KG1 (cell line): ENCODE data around the gene HOMEZ.

ENCODE experiments used
- DNase-seq: peaks from one replicate; lab custom pipeline; 2025; lab: John Stamatoyannopoulos, UW

HOMEZ gene

DNA sequence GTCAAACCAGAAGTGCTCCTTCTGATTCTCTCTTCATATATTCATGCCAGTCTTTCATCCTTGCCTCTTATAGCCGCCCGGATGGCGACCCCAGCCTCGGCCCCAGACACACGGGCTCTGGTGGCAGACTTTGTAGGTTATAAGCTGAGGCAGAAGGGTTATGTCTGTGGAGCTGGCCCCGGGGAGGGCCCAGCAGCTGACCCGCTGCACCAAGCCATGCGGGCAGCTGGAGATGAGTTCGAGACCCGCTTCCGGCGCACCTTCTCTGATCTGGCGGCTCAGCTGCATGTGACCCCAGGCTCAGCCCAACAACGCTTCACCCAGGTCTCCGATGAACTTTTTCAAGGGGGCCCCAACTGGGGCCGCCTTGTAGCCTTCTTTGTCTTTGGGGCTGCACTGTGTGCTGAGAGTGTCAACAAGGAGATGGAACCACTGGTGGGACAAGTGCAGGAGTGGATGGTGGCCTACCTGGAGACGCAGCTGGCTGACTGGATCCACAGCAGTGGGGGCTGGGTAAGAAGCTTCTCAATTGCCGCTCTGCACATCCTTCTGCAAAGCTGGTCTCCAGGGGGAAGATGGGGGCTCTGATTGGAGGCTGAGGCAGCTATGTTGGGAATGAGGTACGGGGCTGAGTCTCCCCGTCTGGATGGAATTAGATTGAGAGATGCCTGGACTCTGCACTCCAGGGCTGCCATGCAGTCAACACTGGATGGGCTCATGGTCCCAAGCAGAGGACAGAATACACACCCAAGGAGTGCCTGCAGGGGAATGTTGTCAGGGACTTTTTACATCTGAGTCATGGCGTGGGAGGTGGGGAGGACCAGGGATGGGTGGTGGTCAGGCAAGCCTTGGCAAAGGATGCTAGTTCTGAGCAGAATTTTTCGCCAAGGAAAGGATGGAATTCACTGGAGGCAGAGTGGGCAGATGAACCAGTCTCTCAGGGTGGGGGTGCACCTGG, 22.0 kb upstream of the HOMEZ start:
- DNase-seq = no peak

DNA sequence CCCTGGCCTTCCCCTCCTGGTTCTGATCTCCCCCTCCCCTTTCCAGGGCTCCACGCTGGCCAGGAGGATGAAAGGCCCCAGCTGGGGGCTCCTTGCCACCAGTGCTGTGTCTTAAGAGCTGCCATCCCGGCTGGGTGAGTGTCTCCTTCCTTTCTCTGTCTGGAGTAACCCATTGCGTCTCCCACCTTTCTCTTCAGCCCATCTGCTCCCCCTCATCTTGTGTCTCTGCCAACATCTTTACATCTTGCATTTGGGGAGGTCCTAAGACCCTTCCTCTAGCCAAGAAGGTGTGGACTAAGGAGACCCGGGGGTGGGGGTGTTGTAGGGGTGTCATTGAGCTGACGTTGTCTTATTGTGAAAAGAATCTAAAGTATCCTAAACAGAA, 21.2 kb upstream of the HOMEZ start:
- DNase-seq = no peak

DNA sequence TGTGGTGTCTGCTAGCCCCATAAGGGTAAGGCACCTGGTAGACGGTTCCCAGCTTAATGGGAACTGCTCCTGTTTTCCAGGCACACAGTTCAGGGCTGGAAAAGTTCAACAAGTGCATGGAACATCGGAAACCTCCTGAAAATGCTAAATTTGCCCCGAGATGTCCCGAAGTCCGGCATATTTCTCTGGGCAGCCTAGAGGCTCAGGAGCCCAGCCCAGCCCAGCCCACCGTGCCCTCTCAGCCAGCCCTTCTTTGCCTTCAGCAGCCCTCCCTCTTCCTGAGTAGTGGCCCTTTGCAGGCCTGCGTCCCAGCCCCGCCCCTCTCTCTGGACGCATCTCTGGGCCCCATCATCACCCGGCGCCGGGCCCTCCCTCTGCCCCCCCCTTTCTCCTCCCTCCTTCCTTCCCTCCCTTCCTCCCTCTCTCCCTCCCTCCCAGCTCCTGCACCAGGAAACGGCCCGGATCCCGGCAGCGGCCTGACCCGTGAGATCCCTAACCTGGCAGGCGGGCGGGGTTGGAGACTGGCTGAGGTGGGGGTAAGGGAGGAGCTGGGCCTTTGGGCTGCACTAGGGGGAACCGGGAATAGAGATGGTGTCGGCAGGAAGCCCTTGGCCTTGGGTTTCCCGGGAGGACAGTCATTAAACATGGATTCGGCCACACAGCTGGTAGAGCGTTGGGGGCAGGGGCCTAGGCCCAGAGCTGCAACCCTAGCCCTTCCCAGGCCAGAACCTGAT, 20.6 kb upstream of the HOMEZ start, which contains the start of gene BCL2L2:
Gene BCL2L2, plus strand, starts transcription at position 422 of the 734 bp plus-strand sequence. CDS start 935 bp downstream, outside the sequence.
- peak; percentile 72 for DNase-seq

DNA sequence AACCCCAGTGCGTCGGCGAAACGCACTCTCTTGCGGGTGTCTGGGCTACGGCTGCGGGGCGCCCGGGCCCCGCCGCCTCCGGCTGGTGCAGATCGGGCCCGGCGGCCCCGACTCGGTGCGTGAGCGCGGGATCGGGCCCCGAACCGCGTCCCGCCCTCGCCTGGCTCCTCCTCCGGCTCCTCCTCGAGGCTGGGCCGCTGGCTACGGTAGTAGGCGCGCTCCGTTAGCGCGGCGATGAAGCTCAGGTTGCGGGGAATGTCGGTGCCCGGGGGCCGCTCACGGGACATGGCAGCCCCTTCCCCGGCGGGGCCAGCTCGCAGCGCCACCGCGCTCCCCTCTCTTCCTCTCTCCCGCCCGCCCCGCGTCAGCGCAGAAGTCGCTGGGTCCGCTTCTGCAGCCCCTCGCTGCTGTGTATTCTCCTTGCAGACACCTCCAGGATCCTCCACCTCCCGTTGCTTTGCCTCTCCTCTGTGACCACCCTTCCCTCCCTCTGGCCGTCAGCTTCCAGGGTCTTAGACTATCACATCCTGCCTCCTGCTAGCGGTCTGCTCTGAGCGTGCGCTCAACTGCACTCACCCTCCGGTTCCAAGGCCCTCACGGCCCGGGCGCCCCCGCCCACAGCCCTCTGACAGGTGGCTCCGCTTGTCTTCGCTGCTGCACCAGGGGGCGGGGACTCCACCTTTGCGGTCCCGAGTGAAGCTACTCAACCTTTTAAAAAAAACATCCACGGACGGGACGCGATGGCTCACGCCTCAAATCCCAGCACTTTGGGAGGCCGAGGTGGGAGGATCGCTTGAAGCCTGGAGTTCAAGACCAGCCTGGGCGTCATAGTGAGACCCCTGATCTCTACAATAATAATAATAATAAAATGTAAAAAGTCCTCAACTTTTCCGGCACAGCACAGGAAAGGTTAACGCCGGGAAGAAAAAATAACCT, 16.6 kb upstream of the HOMEZ start, which contains the start of gene PPP1R3E:
Gene PPP1R3E, minus strand, starts transcription at position 570 of the 936 bp plus-strand sequence. Its CDS starts 283 bp downstream, at position 287.
- DNase-seq = peak; percentile 53

DNA sequence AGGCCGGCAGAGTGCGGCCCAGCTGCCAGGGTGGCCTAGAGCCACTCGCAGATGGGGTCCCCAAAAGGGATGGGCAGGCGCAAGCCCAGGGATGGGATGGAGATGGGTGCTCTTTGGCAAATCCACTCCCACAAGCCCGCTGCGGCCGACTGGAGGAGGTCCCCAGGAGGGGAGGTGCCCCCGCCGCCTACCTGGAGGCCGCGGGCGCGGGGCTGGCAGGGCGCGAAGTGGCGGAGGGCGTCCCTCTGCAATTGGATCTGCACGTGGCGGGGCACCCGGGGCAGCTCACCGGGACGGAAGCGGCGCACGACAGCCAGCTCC, 16.0 kb upstream of the HOMEZ start:
- peak; percentile 83 for DNase-seq

DNA sequence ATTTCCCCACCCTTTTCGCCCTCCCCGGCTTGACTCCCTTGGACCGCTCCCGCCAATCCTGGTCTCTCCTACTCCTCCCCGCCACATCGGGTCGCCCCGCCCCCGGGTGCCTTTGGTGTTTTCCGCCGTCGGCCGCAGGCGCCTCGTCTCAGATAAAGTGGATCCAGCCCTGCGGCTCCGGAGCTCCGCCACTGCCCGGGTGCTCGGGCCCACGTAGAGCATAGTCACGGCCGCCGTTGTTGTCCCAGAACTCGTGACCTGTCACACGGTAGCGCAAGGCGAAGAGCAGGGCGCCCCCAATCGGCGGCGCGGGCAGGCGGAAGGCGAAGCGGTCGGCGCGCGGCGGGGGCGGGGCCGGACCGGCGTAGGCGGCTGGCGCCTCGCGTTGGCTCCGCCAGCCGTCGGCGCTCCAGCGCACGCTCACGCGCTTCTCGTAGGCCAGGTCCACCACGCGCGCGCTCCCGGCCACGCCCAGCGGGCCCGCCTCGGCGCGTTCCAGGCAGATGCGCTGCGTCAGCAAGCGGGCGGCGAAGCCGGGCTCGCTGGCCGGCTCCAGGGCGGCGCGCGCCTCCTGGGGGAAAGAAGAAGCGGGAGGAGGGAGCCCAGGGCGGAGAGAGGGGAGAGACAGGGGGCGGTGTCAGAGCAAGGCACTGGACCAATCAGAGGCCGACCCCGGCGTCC, 15.5 kb upstream of the HOMEZ start:
- peak; percentile 89 for DNase-seq

DNA sequence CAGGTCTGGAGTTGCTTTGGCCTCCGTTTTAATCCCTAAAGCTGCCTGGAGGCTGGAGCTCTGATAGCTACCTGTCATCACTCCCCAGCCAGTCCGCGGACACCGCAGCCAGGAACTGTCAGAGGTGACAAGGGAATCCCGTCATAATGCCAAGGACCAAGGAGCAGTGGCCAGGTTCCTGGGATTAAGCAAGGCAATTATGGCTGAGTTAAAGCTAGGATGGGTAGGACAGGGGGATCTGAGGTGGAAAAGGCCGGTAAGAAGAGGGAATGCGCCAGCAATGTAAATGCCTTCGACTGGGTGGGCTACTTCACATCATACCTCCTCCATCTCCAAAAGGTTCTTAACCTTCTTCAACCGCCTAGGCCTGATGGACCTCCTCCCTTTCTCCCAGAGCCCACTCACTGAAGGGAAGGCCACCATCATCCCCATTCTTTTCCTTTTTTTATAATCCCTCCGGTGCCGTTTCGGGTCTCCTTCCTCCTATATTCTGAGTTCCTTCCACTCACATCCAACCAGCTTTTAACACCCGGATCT, 14.8 kb upstream of the HOMEZ start:
- no peak for DNase-seq

DNA sequence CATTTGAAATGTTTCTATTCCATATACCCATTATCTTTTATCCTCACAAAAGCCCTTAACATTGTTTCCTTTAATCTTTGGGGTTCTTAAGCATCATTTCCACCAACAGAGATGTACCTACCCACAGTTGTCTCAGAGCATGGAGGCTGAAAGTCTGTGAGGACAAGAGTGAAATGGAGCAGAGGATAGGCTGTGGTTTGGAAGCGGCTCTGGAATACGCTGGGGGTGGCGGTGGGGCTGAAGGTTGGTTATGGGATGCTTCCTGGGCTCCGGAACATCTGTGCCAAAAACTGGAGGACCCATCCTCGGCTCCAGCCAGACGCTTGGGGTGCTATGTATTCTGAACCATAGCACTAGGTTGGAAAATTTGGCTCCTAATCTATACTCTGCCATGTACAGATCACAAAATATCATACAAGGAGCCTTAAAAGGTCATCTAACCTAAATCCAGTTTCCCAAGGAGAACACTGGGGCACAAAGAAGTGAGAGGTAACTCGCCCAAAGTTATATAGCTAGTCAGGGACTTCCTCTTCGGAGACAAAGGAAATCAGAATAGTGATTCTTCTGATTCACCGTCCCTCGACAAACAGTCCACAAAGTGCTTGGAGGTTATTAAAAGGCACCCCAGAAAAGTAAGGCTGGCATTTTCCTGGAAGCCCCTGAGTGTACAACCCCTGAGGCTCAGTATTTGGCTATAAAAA, 14.2 kb upstream of the HOMEZ start:
- DNase-seq = no peak

DNA sequence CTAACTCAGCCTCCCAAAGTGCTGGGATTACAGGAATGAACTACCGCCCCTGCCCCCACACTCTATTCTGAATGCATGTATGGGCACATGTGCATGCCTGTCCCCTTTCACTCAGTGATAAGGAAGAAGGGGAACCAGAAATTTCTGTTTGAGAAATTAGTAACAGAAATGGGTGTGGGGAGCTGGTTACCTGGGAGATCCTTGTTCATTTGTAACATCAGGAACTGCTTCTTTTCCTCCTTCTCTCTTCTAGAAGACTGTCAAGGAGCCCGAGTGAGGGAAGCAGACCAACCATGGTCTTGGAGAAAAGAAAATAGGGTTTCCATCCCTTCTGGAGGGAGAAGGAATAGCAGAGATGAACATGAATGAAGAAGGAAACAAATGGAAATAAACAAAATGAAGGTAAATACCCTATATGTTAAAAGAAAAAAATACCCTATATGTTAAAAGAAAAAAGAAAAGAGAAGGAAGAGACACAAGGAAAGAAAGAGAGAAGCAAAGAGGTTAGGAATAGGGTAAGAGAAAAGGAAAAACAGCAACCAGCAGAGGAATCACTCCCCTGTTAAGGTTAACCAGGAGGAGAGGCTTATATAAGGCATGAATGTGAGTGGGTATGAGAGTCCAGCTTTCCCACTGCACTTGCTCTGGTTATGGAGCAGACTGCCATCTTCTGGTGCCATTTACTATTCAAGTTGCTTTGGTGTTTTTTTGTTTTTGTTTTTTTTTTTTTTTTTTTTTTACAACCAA, 13.5 kb upstream of the HOMEZ start:
- DNase-seq = no peak

DNA sequence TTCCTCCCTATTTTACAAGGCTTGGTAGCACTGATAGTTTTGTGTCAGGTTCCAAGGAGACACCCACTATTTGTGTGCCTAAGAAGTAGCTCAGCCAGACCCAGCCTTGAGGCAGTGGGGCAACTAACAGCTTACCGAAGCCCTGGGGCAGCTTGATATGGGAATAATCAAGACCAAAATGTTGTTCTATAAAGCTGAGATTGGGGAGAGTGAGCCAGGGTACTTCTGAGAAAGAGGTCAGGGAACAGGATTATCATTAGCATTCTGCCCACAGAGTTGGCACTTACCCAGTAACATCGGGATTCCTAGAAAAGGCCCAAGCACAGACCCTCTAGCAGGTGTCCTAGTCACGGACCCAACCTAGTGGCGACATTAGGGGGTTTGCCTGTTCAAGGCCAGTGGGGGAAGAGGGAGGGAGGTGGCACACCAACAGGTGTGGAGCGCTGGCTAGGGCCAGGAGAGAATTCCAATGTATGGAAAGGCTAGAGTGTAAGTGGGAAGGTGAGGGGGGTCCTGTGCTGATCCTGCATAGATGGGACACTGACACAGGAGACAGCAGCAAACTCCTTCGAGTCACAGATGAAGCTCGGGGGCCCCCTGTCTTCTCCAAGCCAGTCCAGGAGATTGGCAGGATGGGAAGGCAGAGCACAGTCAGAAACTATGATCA, 11.8 kb upstream of the HOMEZ start:
- no peak for DNase-seq

DNA sequence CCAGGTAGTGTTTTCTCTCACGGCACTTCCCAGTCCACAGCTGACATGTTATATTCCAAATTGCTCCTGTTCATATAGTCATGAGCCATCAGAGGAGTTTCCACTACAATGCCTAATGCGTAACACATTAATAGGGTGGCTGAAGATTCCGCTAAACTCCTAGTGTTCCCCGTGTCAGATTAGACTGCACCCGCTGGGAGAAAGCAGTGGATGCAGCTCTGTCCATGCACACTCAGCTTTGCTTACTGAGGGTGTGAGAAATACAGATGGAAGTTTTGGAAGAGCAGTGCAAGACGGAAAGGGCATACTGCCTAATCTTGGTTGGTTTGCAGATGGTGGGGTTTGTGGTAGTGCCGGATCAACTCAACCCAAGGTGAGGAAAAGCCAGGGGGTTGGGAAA, 11.2 kb upstream of the HOMEZ start:
- no peak for DNase-seq

DNA sequence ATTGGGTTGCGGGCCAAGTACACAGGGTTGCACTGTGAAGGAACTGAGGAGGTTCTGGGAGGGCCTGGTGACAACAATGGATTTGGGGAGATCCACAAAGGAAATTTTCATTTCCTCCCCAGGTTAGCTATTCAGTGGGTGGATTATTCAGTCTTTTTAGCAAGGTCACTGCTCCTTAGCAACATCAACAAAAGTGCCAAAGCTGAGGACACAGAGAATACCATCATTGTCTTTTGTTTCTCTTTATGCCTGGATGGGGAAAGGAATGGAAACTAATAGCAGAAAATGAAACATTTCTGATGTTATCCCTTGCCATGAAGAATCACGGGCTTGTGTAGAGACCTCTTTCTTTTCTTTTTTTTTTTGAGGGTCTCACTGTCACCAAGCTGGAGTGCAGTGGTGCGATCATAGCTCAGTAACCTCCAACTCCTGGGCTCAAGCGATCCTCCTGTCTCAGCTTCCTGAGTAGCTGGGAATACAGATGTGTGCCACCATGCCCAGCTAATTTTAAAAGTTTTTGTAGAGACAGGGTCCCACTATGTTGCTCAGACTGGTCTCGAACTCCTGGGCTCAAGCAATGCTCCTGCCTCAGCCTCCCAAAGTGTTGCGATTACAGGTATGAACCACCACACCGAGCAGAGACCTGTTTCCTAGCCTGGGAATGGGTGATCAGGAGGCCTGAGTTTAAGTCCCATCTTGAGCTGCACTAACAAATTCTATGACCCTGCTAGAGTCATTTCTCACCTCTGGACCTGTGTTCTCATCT, 10.3 kb upstream of the HOMEZ start:
- DNase-seq = no peak

DNA sequence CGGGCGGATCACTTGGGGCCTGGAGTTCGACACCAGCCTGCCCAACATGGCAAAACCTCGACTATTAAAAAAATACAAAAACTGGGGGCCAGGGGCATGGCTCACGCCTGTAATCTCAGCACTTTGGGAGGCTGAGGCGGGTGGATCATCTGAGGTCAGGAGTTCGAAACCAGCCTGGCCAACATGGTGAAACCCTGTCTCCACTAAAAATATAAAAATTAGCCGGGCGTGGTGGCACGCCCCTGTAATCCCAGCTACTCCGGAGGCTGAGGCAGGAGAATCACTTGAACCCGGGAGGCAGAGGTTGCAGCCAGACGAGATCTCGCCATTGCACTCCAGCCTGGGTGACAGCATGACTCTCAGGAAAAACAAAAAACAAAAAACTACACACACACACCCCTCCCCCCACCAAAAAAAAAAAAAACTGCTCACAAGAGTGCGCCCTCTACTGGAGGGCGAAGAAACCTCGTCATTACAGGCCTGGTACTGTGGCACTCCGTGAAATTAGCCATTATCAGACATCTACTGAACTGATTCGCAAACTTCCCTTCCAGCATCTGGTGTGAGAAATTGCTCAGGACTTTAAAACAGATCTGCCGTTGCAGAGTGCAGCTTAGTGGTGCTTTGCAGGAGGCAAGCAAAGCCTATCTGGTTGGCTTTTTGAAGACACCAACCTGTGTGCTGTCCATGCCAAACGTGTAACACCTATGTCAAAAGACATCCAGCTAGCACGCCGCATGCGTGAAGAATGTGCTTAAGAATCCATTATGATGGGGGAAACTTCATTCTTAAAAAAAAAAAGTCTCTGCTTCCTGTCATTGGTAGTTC, 9.0 kb upstream of the HOMEZ start:
- DNase-seq = peak; percentile 21

DNA sequence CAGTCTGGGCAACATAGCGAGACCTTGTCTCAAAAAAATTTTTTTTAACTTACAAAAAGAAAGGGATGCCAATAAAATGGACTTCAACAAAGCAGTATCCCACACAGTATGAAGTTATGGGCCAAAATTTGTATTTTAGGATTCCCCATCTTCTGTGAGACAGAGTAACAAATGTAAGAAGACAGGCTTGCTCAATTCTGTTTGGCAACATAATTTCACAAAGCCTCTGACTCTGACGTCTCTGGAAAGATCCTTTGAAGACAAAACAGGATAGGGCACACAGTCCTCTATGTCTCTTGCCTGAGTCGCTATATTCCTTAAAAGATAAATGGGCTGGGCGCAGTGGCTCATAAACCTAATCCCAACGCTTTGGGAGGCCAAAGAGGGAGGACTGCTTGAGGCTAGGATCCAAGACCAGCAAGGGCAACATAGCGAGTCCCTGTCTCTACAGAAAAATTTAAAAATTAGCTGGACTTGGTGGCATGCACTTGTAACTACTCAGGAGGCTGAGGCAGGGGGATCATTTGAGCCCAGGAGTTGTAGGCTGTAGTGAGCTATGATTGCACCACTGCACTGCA, 1.1 kb upstream of the HOMEZ start:
- DNase-seq = no peak

DNA sequence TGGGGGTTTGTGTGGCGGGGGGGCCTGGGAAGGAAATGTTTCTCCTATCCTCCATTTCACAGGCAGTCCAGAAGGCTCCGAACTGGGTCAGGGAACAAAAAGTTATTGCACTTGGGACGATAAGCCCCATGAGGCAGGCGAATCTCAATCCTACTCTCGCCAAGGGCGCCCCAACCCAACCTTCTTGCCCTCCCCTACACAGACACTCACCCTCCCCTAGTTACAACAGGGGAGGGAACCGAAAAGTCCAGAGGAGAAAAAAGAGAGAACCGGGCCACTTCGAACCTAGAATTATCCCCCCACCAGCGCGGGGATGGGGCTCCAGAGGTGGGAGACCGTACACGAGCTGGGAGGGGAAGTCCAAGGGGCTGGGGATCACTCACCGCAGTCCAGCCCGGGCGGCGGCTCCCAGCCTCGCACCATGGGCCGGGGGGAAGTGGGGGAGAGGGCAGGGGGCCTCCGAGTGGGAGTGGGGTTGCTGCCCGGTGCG, 357 bp downstream of the HOMEZ start:
- DNase-seq = no peak

DNA sequence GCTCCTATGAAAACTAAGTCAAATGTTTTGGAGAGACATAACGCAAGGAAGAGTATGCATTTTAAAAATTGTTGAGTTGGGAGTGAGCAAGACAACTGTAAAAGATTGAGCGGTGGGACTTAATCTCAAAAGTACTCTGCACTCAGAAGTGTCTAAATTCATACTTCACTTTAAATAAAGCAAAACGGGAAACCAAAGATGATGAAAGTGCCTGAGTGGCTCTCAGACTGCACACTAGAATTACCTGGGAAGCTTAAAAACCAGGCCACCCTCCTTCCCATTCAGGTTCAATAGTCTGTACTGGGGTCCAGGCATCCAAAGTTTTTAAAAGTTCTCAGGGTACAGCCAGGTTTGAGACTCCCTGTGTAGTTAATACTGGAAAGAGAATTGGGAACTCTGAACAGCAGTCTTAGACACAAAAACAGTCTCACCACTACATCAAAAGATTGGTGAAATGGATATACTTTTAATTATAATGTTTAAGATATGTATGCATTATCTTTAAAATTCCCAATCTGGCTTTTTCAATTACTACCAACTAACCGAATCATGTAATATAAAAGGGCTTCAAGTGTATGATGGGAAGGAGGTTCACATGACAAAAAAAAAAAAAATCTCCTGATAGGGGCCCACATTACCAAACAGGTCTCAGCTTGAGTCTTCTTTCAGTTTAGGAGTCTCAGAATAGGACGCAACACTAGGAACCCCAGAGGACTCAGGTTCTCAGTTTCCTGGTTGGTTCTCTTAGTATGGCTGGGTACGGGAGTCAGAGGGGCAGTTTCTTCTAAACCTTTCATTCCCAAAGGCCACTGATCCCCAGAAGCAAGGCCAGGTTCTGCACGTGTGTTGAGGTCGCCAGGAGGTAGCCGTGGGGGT, 1.0 kb downstream of the HOMEZ start:
- peak; percentile 19 for DNase-seq
